Middle frontal gyrus (tissue), 1 donor: ENCODE measurements around the gene CDC14A.

ENCODE experiments used
- DNase-seq: peaks from one replicate; pipeline ENCODE4 v3.0.0-alpha.2; 2015; ENCODE audit warnings: low spot score; ENCODE audit errors: extremely low spot score

Gene CDC14A

GRCh38 chr1:100532645-100533044 lies 180.3 kb downstream of the CDC14A start:
- no peak for DNase-seq

GRCh38 chr1:100535264-100535663 lies 183.0 kb downstream of the CDC14A start:
- DNase-seq, result no peak

- no peak for DNase-seq
These were observed 183.7 kb downstream of the CDC14A start for GRCh38 chr1:100536031-100536430.

GRCh38 chr1:100538913-100539835 lies 186.9 kb downstream of the CDC14A start:
- no peak for DNase-seq

- DNase-seq, result no peak
These were observed 187.7 kb downstream of the CDC14A start for GRCh38 chr1:100539836-100540536.

GRCh38 chr1:100542285-100542684 lies 190.0 kb downstream of the CDC14A start:
- no peak for DNase-seq

- DNase-seq, result no peak
These were observed 191.3 kb downstream of the CDC14A start for GRCh38 chr1:100543640-100544039.

- no peak for DNase-seq
These were observed 192.5 kb downstream of the CDC14A start for GRCh38 chr1:100544791-100545190.

- DNase-seq, result no peak
These were observed 193.5 kb downstream of the CDC14A start for GRCh38 chr1:100545855-100546254.

GRCh38 chr1:100552031-100552430 lies 199.7 kb downstream of the CDC14A start:
- no peak for DNase-seq

GRCh38 chr1:100552922-100553321 lies 200.6 kb downstream of the CDC14A start:
- no peak for DNase-seq

GRCh38 chr1:100556181-100556580 lies 203.9 kb downstream of the CDC14A start:
- DNase-seq, result no peak

- no peak for DNase-seq
These were observed 204.8 kb downstream of the CDC14A start for GRCh38 chr1:100556925-100557605.

GRCh38 chr1:100557606-100557953 lies 205.3 kb downstream of the CDC14A start:
- DNase-seq, result no peak

- DNase-seq, result no peak
These were observed 213.2 kb downstream of the CDC14A start for GRCh38 chr1:100565533-100565932.

- DNase-seq, result no peak
These were observed 213.8 kb downstream of the CDC14A start for GRCh38 chr1:100565937-100566699.

GRCh38 chr1:100567062-100567461 lies 214.8 kb downstream of the CDC14A start:
- DNase-seq, result no peak
